Measurements from ENCODE around the gene ADGRL2.

Gene ADGRL2

GRCh38 chr1:81937791-81938450 is 137.2 kb downstream of the ADGRL2 start:
- Histone ChIP-seq H3K36me3 (ENCODE audit: control insufficient read depth in 2 of 2, insufficient read depth in 1 of 2, low read length in 2 of 2) (no peaks in the 10 kb centered on the region), H3K4me3 (ENCODE audit: low read depth, low read length) (no peak overlapping the region), H3K9me3 (ENCODE audit: control insufficient read depth, insufficient read depth, low read depth, low read length) (no peaks in the 10 kb centered on the region), H3K27ac (ENCODE audit: extremely low read depth, low read depth, low read length) (no peak overlapping the region), H3K4me1 (ENCODE audit: control insufficient read depth, insufficient read depth, low read length) (peaks cover 6% of the 10 kb centered on the region; the same call in 1 of the 2 replicates)
- TF ChIP-seq TRIM28 (IDR thresholded peaks at IDR 0.05; ENCODE audit: borderline replicate concordance, low read length) (0 out of 2 replicates have a peak, but pooled peaks have one; percentile 11), ZNF157 (tag by site-specific recombination; IDR thresholded peaks at IDR 0.05) (no peak)
- ChIA-PET POLR2A (no interaction called here), CTCF (interaction anchor here (0.6 kb wide), 1 partner anchor 1718 kb away, joined by 3 read pairs; no protein-coding TSS in a partner anchor)

DNA sequence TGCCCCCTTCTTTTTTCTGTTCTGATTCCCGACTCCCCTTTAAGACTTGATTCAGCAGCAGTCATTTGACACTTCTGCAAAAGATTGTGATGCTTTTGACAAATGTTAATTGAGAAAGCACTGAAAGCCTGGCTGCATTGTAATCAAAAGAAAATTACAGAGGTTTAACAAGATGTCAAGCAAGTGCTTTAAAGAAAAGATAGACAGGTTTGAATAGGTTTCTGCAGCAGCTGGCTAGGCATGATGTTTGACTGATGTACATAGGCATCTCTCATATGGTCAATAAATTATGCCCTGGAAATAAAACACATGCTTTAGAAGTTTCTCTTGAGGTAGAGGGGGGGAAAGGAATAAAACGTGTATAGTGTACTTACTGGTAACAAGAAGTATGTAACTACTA is 147.8 kb downstream of the ADGRL2 start:
- CTCF ChIA-PET, result no interaction called here
- Histone ChIP-seq H3K9me3 (ENCODE audit: control insufficient read depth, insufficient read depth, low read depth, low read length) (no peaks in the 10 kb centered on the region), H3K27ac (ENCODE audit: extremely low read depth, low read depth, low read length) (no peak overlapping the region), H3K4me3 (ENCODE audit: low read depth, low read length) (no peak overlapping the region), H3K4me1 (ENCODE audit: control insufficient read depth, insufficient read depth, low read length) (peaks cover 14% of the 10 kb centered on the region), H3K36me3 (ENCODE audit: control insufficient read depth in 2 of 2, insufficient read depth in 1 of 2, low read length in 2 of 2) (no peaks in the 10 kb centered on the region)
- POLR2A ChIA-PET, result no interaction called here
- TF ChIP-seq SP7 (tag by site-specific recombination; IDR thresholded peaks at IDR 0.05) (0 out of 2 replicates have a peak, but pooled peaks have one; percentile 16), ZNF837 (tag by site-specific recombination; IDR thresholded peaks at IDR 0.05) (no peak)
- TF ChIP-seq, protein P1, sequence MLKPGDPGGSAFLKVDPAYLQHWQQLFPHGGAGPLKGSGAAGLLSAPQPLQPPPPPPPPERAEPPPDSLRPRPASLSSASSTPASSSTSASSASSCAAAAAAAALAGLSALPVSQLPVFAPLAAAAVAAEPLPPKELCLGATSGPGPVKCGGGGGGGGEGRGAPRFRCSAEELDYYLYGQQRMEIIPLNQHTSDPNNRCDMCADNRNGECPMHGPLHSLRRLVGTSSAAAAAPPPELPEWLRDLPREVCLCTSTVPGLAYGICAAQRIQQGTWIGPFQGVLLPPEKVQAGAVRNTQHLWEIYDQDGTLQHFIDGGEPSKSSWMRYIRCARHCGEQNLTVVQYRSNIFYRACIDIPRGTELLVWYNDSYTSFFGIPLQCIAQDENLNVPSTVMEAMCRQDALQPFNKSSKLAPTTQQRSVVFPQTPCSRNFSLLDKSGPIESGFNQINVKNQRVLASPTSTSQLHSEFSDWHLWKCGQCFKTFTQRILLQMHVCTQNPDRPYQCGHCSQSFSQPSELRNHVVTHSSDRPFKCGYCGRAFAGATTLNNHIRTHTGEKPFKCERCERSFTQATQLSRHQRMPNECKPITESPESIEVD (tag by site-specific recombination; IDR thresholded peaks at IDR 0.05), result peak; percentile 56; the same call in 1 of the 2 replicates

- Histone ChIP-seq H3K4me3 (ENCODE audit: low read depth, low read length) (no peak overlapping the region), H3K27ac (ENCODE audit: extremely low read depth, low read depth, low read length) (no peak overlapping the region), H3K4me1 (ENCODE audit: control insufficient read depth, insufficient read depth, low read length) (peaks cover 14% of the 10 kb centered on the region), H3K9me3 (ENCODE audit: control insufficient read depth, insufficient read depth, low read depth, low read length) (no peaks in the 10 kb centered on the region), H3K36me3 (ENCODE audit: control insufficient read depth in 2 of 2, insufficient read depth in 1 of 2, low read length in 2 of 2) (no peaks in the 10 kb centered on the region)
- CTCF ChIA-PET, result no interaction called here
- POLR2A ChIA-PET, result no interaction called here
- no peak for TF ChIP-seq KLF9 (tag by site-specific recombination; IDR thresholded peaks at IDR 0.05; ENCODE audit: low read depth)
- TF ChIP-seq ZNF114 (tag by site-specific recombination; IDR thresholded peaks at IDR 0.05), result no peak
- TF ChIP-seq, protein P2, sequence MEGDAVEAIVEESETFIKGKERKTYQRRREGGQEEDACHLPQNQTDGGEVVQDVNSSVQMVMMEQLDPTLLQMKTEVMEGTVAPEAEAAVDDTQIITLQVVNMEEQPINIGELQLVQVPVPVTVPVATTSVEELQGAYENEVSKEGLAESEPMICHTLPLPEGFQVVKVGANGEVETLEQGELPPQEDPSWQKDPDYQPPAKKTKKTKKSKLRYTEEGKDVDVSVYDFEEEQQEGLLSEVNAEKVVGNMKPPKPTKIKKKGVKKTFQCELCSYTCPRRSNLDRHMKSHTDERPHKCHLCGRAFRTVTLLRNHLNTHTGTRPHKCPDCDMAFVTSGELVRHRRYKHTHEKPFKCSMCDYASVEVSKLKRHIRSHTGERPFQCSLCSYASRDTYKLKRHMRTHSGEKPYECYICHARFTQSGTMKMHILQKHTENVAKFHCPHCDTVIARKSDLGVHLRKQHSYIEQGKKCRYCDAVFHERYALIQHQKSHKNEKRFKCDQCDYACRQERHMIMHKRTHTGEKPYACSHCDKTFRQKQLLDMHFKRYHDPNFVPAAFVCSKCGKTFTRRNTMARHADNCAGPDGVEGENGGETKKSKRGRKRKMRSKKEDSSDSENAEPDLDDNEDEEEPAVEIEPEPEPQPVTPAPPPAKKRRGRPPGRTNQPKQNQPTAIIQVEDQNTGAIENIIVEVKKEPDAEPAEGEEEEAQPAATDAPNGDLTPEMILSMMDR (tag by site-specific recombination; IDR thresholded peaks at IDR 0.05), result no peak
- TF ChIP-seq ZNF624 (tag by site-specific recombination; IDR thresholded peaks at IDR 0.05), result no peak
- TF ChIP-seq, protein P3, sequence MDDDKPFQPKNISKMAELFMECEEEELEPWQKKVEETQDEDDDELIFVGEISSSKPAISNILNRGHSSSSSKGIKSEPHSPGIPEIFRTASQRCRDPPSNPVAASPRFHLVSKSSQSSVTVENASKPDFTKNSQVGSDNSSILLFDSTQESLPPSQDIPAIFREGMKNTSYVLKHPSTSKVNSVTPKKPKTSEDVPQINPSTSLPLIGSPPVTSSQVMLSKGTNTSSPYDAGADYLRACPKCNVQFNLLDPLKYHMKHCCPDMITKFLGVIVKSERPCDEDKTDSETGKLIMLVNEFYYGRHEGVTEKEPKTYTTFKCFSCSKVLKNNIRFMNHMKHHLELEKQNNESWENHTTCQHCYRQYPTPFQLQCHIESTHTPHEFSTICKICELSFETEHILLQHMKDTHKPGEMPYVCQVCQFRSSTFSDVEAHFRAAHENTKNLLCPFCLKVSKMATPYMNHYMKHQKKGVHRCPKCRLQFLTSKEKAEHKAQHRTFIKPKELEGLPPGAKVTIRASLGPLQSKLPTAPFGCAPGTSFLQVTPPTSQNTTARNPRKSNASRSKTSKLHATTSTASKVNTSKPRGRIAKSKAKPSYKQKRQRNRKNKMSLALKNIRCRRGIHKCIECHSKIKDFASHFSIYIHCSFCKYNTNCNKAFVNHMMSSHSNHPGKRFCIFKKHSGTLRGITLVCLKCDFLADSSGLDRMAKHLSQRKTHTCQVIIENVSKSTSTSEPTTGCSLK (tag by site-specific recombination; IDR thresholded peaks at IDR 0.05), result no peak
- no peak for TF ChIP-seq ZNF791 (tag by site-specific recombination; IDR thresholded peaks at IDR 0.05)
- no peak for TF ChIP-seq ZBTB1 (tag by site-specific recombination; IDR thresholded peaks at IDR 0.05)
- no peak for TF ChIP-seq ZNF24 (tag by site-specific recombination; IDR thresholded peaks at IDR 0.05)
- TF ChIP-seq MYNN (tag by site-specific recombination; IDR thresholded peaks at IDR 0.05; ENCODE audit: borderline replicate concordance), result no peak
- no peak for TF ChIP-seq ZNF223 (tag by site-specific recombination; IDR thresholded peaks at IDR 0.05)
- TF ChIP-seq REPIN1 (tag by site-specific recombination; IDR thresholded peaks at IDR 0.05; ENCODE audit: low read depth), result no peak
- TF ChIP-seq ZNF121 (tag by site-specific recombination; IDR thresholded peaks at IDR 0.05), result no peak
Observed at GRCh38 chr1:81949421-81949820, 148.7 kb downstream of the ADGRL2 start.
